CD1c-positive myeloid dendritic cell (primary cell): ENCODE data around the gene RFT1.

Source experiments
- DNase-seq: peaks from one replicate; pipeline ENCODE4 v3.0.0-alpha.2; 2016; ENCODE audit errors: extremely low spot score

Gene RFT1

GRCh38 chr3:53092216-53092615, 38.0 kb downstream of the RFT1 start:
- no peak for DNase-seq

GRCh38 chr3:53091011-53091410, 39.2 kb downstream of the RFT1 start:
- peak; percentile 23 for DNase-seq

- no peak for DNase-seq
These were observed 40.7 kb downstream of the RFT1 start for GRCh38 chr3:53089511-53089910.

DNA sequence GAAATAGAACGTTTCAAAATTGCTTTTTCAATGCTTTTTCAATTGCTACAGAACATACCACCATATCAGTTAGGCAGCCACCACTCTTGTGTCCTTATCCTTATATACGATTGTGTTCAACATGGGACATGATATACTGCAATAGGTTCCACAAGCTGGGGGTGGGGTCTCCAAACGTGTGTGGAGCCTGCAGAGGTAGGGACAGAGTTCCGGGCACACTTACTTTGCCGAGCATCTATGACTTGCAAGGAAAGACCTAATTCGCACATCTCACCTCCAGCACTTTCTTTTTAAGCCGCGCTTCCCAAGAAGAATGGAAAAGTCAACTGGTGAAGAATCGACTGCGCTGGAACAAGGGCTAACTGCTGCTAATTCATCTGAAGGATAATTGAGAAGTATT, 44.8 kb downstream of the RFT1 start:
- DNase-seq, result no peak

- no peak for DNase-seq
These were observed 45.8 kb downstream of the RFT1 start for GRCh38 chr3:53084310-53085001.

DNA sequence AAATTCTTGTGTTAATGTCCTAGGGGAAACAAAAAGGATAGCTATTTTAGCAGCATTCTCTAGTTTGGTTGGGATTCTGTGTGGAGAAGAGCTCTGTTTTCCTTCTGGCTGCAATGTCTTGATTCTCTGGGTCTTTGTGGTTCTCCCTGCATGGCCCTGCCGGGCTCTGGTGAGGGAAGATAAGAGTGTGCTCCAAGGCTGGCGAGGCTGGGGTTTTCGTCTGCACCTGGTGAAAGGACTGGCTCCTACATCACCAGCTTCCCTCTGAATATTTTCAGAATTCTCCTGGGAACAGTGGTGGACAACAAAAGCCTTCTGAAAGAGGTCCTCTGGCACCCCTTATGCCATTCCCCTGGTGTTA, 46.3 kb downstream of the RFT1 start:
- no peak for DNase-seq

- DNase-seq, result no peak
These were observed 46.7 kb downstream of the RFT1 start for GRCh38 chr3:53083521-53083920.

DNA sequence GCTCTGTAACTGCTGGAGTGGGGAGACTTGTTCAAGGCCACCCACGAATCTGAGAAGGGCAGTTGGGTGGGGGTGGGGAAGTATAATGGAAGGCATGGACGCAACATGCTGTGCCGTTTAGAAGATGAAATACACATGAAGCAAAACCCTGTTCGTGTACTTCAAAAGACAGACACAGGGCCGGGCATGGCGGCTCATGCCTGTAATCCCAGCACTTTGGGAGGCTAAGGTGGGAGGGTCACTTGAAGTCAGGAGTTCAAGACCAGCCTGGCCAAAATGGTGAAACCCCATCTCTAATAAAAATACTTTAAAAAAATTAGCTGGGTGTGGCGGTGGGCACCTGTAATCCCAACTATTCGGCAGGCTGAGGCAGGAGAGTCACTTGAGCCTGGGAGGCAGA, 47.5 kb downstream of the RFT1 start:
- no peak for DNase-seq

DNA sequence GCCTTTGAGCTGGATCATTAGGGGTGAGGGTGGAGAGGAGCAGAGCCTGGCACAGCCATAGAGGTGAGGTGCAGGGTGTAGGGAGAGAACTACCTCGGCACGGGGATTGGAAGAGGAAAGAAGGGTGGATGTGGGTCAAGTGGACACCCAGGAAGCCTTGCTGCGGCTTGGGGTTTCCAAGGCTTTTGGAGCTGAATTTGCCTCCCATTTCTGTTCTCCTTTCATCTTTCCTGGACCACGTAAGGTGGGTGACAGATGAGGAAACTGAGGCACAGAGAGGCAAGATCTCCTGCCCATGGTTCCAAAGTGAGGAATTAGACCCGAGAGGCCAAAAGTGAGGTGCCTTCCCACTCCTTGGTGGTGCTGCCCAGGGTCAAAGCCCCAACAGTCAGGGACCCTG, 48.9 kb downstream of the RFT1 start:
- DNase-seq, result no peak

DNA sequence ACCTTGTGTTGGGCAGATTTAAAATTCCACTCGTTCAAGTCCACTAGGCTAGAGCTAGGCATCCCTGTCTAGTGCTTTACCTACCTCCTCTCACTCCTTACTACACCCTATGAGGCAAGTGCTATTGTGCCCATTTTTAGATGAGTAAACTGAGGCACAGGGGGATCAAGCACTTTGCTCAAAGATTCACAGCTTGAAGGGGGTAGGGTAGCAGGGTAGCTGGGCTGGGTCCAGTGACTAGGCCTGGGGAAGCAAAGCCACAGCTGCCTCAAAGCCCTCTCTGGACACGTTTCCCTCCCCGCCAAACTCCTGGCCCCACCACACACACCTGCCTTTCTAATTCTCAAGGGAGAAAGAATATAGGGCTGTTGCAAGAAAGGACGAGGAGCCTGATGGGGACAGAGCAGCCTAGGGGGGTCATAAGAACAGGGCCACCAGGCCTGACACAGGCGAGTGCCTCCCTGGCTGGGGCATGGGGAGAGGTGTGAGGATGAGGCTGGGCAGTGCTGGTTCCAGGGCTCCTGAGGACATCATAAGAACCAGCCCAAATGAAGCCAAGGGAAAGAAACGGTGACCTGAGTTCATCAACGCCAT, 49.5 kb downstream of the RFT1 start:
- DNase-seq, result no peak

DNA sequence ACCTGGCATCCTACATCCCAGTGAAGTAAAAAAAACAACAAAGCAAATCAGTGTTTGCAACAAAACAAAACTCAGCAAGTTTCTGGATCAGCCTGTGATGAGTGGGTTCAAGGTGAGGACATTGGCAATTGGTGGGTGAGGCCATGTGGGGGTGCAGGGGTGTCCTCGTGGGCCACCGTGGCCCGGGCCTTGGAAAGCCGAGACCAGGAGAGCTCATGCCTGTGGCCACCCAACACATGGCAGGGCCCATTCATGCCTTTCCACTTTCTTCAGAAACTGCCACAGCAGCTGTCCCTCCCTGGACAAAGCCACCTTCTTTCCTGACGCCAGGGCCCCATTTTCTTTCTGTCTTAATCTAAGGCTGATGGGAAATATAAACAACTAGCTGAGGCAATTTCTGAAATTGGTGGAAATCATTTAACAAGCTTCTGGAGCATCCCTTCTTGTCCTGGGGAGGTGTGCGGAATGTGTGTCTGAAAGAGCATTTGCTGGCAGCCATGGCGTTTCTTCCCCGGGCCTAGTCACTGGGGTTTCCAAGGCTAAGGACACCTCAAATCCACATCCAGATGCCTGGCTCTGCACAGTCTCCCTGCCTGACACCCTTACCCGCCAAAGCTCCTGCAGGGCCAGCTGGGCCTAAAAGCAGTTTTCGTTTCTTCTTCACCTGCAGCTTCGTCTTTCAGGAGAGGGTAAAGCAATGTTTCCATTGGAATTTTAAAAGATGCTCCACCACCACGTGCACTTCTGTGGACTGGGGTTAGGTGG, 50.3 kb downstream of the RFT1 start:
- no peak for DNase-seq

GRCh38 chr3:53079147-53079546, 51.1 kb downstream of the RFT1 start:
- DNase-seq, result no peak

DNA sequence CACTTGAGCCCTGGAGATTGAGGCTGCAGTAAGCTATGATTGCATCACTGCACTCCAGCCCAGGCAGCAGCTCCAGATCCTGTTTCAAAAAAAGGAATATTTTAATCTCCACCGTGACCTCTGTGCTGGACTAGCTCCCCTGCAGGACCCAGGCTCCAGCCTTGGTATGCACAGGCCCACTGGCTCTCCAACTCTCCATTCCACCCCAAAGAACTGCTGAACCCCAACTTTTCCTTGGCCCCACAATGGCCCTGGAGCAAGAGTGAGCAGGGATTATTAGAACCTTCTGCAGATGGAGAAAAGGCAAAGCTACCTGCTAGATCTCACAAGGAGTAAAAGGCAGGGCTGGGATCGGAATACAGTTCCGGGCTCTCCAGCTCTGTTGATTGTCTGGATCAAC, 51.6 kb downstream of the RFT1 start:
- DNase-seq, result no peak

DNA sequence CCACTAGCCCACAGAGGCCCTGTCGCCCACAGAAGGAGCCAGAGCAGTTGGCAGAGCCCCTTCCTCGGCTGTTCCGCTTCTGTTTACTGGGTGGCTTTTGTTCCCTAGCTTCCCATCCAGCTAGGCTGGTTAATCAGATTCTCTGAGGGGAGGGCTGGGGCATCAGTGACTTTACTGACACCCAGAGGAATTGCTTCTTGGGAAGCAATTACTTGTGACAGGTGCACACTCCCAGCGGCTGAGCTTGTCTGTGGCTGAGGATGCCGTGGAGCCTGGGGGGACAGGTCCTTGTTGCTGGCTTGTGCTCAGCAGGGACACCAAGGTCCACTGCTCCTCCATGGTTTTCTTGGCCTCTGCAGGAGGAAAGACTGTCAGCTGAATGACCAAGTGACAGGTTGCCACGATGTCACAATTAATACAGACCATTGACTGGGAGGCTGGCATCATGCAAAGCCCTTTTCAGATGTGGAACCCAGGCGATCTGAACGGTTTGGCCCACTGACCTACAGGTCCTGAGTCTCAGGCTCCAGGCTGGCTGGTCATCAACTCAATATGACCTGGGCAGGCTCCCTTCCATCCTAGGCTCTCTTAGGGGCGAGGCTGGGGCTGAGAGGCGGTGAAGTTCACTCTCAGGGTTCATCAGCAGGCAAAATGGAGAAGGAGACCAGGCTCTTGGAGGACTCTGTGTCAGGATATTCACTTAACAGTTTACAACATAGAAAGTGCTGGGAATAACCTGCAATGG, 52.6 kb downstream of the RFT1 start:
- DNase-seq, result no peak

- DNase-seq, result no peak
These were observed 54.5 kb downstream of the RFT1 start for GRCh38 chr3:53075743-53076140.

DNA sequence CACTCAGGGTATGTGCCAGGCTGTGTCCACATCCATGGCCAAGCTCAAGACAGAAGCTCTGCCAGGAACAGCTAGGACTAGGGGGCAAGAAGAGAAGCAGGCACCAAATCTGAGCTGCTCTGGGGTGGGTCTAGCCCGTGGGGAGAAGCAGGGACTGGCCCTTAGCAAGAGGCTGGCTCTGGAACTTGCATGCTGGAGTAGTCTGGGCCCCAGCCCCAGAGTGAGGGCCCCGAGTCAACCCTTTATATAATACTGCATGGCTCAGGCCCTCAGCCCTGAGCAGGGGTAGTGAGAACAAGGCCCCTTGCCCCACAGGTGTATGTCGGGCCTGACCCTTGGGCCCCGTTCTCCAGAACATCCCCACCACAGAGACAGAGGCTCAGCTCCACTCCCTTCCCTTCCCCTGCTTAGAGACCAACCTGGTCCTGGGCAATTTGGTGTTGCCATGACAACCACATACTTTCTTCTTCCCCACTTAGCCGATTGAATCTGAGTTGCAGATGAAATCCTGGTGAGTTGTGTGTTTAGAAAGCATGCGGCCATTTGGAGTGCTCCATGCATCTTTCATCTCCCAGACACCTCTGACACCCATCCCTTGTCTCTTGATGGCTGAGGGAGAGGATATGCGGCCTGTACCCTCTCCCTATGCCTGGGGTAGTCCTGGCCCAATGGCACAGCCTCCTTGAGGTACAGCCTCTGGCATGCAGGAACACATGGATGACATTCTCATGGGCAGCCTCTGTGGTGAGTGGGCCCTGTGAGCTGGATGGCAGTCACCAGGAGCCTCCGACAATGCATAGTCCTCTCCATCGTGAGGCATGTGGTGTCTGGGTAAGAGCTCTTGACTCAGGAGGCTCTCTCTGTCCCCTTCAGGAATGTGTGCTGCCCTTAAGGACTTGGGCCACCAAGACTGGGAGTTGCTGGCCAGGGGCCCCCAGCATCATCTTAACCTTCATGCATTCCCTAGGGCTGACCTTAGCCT, 55.2 kb downstream of the RFT1 start:
- DNase-seq, result no peak

GRCh38 chr3:53074366-53074696, 55.9 kb downstream of the RFT1 start:
- DNase-seq, result no peak

DNA sequence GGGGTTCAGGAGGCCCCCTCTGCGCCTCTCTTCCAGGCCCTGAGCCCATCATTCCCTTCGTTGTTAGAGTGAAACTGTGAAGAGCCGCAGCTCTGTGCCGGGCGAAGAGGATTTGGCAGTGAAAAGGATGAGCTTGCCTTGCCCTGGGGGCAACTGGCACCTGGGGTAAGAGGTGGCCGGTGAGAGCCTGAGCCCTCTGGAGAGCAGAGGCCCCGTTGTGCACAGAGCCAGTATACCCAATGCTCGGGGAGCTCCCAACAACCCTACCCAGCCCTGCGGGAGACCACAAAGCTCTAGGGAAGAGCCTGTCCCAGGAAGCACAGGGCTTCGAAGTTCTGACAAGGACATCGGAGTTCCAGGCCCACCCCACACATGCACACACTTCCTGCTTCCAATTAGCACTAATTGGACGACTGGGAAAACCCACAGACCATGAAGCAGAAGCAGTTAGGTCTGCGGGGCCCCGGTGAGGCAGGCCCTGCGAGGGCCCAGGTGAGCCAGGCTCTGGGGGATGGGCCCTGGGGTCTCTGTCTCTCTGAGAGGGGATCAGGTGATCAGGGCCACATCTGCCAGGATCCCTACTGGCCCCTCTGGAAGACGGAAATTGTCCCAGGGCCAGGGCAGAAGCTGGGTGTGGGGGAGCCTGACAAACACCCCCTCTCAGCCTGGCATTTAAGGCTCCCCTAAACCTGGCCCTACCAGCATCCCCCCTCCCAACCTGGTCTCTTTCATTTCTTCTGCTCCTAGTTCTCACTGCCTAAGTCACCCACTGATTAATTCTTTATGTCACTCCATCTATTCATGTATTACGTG, 56.5 kb downstream of the RFT1 start:
- no peak for DNase-seq

- peak; percentile 82 for DNase-seq
These were observed 57.3 kb downstream of the RFT1 start for GRCh38 chr3:53072653-53073552.
